ENCODE measurements around the gene FRAS1.

GRCh38 chr4:78353921-78354320 is 296.8 kb downstream of the FRAS1 start:
- TF ChIP-seq POLR2AphosphoS5 (IDR thresholded peaks at IDR 0.05): no peak
- no peak for TF ChIP-seq POLR2A (IDR thresholded peaks at IDR 0.05)

All from prostate gland (tissue), 1 donor.